OCI-LY1 (cell line): ENCODE measurements around the gene KCTD5.
"Not testable (repeated sequence)": the region's sequence is repeated elsewhere in the genome, so short reads cannot be mapped to it uniquely, and the experiment has no call there.

ENCODE experiments used
- H2AFZ ChIP-seq: fragments of 200-600 bp; sonication (generic), shearing (Covaris generic); 2 replicates; pipeline ENCODE4 v1.6.0; 2014; ENCODE audit warnings: antibody characterized with exemption, mild to moderate bottlenecking, low read length
- H3F3A ChIP-seq: fragments of 200-600 bp; sonication (generic), shearing (Covaris generic); 2 replicates; pipeline ENCODE4 v1.6.0; 2014; ENCODE audit warnings: mild to moderate bottlenecking, antibody characterized with exemption, low read length, moderate library complexity; ENCODE audit not compliant: insufficient read depth
- H3K27ac ChIP-seq: fragments of 200-600 bp; sonication (generic); 2 replicates; pipeline ENCODE4 v1.5.1; 2014; ENCODE audit warnings: low read length, mixed run types, mild to moderate bottlenecking, low read depth; ENCODE audit not compliant: poor library complexity, severe bottlenecking
- H3K27me3 ChIP-seq: fragments of 200-600 bp; sonication (generic); 2 replicates; pipeline ENCODE4 v1.6.0; 2014; ENCODE audit warnings: antibody characterized with exemption, mild to moderate bottlenecking, low read length, moderate library complexity; ENCODE audit not compliant: insufficient read depth
- H3K36me3 ChIP-seq: fragments of 200-600 bp; sonication (generic); 2 replicates; pipeline ENCODE4 v1.6.1; 2014; ENCODE audit warnings: mild to moderate bottlenecking, antibody characterized with exemption, low read length, moderate library complexity, mixed read lengths; ENCODE audit not compliant: insufficient read depth
- H3K4me1 ChIP-seq: fragments of 200-600 bp; sonication (generic); 2 replicates; pipeline ENCODE4 v1.5.1; 2014; ENCODE audit warnings: mild to moderate bottlenecking, low read length, moderate library complexity; ENCODE audit not compliant: insufficient read depth, severe bottlenecking
- H3K4me2 ChIP-seq: fragments of 200-600 bp; sonication (generic), shearing (Covaris generic); 2 replicates; pipeline ENCODE4 v1.6.1; 2014; ENCODE audit warnings: low read length
- H3K4me3 ChIP-seq: fragments of 200-600 bp; sonication (generic); 2 replicates; pipeline ENCODE4 v1.5.1; 2014; ENCODE audit warnings: low read length, low read depth, mild to moderate bottlenecking, mixed read lengths; ENCODE audit not compliant: poor library complexity, severe bottlenecking
- H3K79me2 ChIP-seq: fragments of 200-600 bp; shearing (Covaris generic); 2 replicates; pipeline ENCODE4 v1.6.1; 2016; ENCODE audit warnings: mixed run types, low read length, mixed read lengths; ENCODE audit not compliant: insufficient read depth
- H3K9ac ChIP-seq: fragments of 200-600 bp; sonication (generic), shearing (Covaris generic); 2 replicates; pipeline ENCODE4 v1.6.1; 2014; ENCODE audit warnings: mild to moderate bottlenecking, low read length, mixed read lengths
- H3K9me2 ChIP-seq: fragments of 200-600 bp; sonication (generic), shearing (Covaris generic); 2 replicates; pipeline ENCODE4 v1.6.1; 2014; ENCODE audit warnings: low read depth, mild to moderate bottlenecking, low read length, mixed read lengths
- H3K9me3 ChIP-seq: fragments of 200-600 bp; shearing (Covaris generic); 2 replicates; pipeline ENCODE4 v1.6.1; 2014; ENCODE audit warnings: low read length, mixed read lengths
- H4K20me1 ChIP-seq: fragments of 200-600 bp; sonication (generic), shearing (Covaris generic); 2 replicates; pipeline ENCODE4 v1.6.0; 2016; ENCODE audit warnings: mild to moderate bottlenecking, low read length; ENCODE audit not compliant: insufficient read depth
- CTCF ChIP-seq: fragments of 200-600 bp; sonication (generic), shearing (Covaris generic); IDR thresholded peaks from 2 replicates; pipeline ENCODE4 v1.5.1; 2017; ENCODE audit warnings: mild to moderate bottlenecking, antibody characterized with exemption, low read length, moderate library complexity, mixed read lengths
- EZH2 ChIP-seq: fragments of 200-600 bp; sonication (generic), shearing (Covaris generic); IDR thresholded peaks from 2 replicates; pipeline ENCODE4 v1.8.0; 2017; ENCODE audit warnings: borderline replicate concordance, mixed run types, mild to moderate bottlenecking, antibody characterized with exemption, low read length, moderate library complexity, mixed read lengths

Gene KCTD5

DNA sequence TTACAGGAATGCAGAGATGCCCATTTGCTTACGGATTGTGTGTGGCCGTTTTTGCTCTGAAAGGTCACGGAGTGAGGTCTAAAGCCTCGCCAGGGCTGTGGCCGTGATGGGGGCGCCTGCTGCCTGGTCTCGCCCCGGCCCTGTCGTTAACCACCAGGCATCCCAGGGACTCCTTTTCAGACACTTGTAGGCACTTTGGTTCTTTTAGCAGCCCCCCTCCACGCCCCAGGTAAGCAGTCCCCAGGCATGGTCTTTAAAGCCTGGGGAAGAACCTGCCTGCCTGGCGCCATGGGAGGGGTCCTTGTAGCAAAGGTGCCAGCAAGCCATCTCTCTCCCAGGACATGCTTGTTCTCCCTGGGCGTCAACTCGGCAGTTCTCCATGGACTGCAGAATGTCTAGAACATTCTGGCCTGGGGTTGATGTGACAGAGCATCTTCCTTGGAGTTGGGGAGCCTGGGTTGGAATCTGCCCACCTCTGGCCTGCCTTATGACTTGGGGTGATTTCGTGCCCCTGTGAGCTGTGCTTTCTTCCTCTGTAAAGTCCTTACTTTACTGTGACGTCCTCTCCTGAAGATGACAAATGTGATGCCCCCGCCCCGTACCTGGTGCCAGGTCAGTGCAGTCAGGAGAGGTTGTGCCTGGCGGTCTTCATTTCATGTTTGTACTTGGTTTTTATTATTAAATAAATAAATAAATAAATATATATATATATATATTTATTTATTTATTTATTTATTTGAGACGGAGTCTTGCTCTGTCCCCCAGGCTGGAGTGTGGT is 5.4 kb downstream of the KCTD5 start:
- no peaks in the 10 kb centered on the region for H3K27me3 ChIP-seq
- no peak overlapping the region for H2AFZ ChIP-seq
- H3K9ac ChIP-seq, result peak overlapping the region; percentile 34; the same call in 1 of the 2 replicates
- H3K9me2 ChIP-seq, result no peaks in the 10 kb centered on the region
- peak overlapping the region; percentile 30 for H3K4me3 ChIP-seq
- peaks cover 3% of the 10 kb centered on the region; the same call in 1 of the 2 replicates for H4K20me1 ChIP-seq
- TF ChIP-seq CTCF (no peak), EZH2 (no peak)
- H3F3A ChIP-seq, result 0 out of 2 replicates have a peak, but pooled peaks cover 3% of the 10 kb centered on the region
- peaks cover 4% of the 10 kb centered on the region; the same call in 1 of the 2 replicates for H3K79me2 ChIP-seq
- peaks cover 21% of the 10 kb centered on the region for H3K4me1 ChIP-seq
- H3K36me3 ChIP-seq, result no peaks in the 10 kb centered on the region
- H3K9me3 ChIP-seq, result no peaks in the 10 kb centered on the region
- H3K4me2 ChIP-seq, result peak overlapping the region; percentile 56
- no peak overlapping the region for H3K27ac ChIP-seq

GRCh38 chr16:2689422-2689821 is 7.1 kb downstream of the KCTD5 start:
- not testable (repeated sequence) for H4K20me1 ChIP-seq, H2AFZ ChIP-seq, H3K36me3 ChIP-seq, H3K9me3 ChIP-seq, H3K9me2 ChIP-seq, H3K79me2 ChIP-seq, H3K27ac ChIP-seq, H3F3A ChIP-seq, H3K9ac ChIP-seq, H3K4me2 ChIP-seq, H3K4me3 ChIP-seq, H3K27me3 ChIP-seq
- H3K4me1 ChIP-seq, result peaks cover 27% of the 10 kb centered on the region

DNA sequence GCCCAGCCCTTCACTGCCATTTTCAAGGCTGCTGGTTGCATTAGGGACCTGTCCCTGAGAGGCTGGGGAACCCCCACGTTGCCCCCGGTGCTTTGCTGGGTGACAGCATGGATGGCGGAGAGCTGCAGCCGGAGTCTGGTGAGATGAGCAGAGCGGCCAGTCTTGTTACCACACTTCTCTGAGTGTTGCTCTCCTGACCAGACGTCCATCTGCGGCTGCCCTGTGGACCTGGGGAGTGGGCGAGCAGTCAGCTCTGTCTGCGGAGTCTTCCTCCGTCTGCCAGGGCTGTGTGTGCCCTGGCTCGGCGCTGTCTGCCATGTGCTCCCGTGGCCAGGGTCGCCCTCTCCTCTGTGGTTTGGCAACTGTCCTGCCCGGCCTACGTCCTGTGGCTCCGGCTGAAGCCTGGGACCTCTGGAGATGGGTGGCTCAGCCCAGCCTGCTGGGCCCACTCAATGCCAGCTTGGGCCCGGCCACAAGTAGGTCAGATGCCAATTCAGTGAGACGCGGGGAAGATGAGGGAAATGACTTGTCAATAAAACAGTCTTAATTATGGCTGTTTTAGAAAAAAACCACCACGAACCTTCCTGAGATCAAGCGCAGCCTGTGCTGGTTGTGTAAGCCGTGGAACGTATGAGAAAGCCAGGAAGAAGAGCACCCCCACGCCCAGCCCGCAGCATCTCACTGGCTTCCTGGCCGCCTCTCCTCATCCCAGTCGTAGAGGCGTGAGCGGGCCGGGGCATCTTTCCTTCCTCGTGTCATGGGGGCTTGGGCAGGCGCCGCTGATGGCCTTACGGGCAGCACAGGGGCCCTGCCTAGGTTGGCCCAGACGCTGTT is 7.9 kb downstream of the KCTD5 start:
- H3K36me3 ChIP-seq, result no peaks in the 10 kb centered on the region
- H3K79me2 ChIP-seq, result peaks cover 4% of the 10 kb centered on the region; the same call in 1 of the 2 replicates
- H3K9me2 ChIP-seq, result no peaks in the 10 kb centered on the region
- H3F3A ChIP-seq, result 0 out of 2 replicates have a peak, but pooled peaks cover 3% of the 10 kb centered on the region
- H3K9ac ChIP-seq, result no peak overlapping the region
- H2AFZ ChIP-seq, result no peak overlapping the region
- peaks cover 27% of the 10 kb centered on the region for H3K4me1 ChIP-seq
- peaks cover 3% of the 10 kb centered on the region; the same call in 1 of the 2 replicates for H4K20me1 ChIP-seq
- no peak overlapping the region for H3K4me2 ChIP-seq
- TF ChIP-seq EZH2 (no peak), CTCF (no peak)
- no peaks in the 10 kb centered on the region for H3K9me3 ChIP-seq
- H3K4me3 ChIP-seq, result no peak overlapping the region
- no peak overlapping the region for H3K27ac ChIP-seq
- H3K27me3 ChIP-seq, result no peaks in the 10 kb centered on the region
